Adrenal gland (tissue), 5 donors: ENCODE results near the gene ZNF277.

Experiments
- POLR2A ChIP-seq, 2 donors: fragments of 450-650 bp; IDR thresholded peaks; one replicate each; pipeline ENCODE4 v1.6.1; 2017; ENCODE audit warnings: antibody characterized with exemption in 2 of 2, mild to moderate bottlenecking in 2 of 2, moderate library complexity in 1 of 2
- TF ChIP-seq, protein P1 (sequence below), 6 experiments: fragments of 450-650 bp in 4 of 6; fragments of 200-600 bp in 2 of 6; sonication (generic) in 1 of 6; IDR thresholded peaks; 1 replicate in 5 of 6; 2 replicates in 1 of 6; pipeline versions ENCODE4 v1.5.1 to v1.8.0; 2016 to 2021; ENCODE audit warnings: antibody characterized with exemption in 6 of 6, mild to moderate bottlenecking in 2 of 6, moderate library complexity in 1 of 6
- donor health status: DM: no; HTN: no; CAD: no.

DNA sequence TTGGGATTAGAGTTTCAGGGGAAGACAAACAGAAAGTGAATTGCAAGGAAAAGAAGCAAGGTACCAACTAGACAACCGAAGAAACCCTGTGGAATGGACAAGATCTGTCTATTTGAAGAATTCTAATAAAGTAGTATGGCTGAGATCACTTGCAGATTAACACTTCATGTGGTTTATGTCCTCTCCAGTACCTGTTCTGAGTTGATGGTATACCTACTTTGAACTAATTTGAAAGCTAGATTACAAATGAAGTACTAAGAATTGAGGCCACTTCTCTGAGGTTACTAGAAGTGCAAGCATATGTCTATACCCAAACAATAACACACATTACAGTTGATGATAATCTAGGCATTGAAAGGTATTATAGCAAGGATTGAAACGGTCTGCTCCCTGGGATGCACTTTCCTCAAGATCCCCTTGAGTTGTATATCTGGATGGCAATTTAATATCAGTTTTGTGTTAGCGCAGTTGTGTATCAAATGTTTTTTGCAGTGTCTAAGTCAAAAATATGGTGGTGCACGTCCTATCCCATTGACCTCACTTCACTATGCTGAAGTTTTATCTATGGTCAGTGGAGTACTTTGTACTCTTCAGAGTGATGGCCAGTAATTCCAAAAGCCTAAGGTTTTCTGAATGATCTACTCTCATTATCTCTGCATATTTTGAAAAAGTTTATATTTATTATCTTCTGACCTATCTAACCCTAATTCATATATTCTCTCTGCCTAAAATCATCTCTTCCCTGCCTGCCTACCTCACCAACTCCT lies 25.9 kb downstream of the ZNF277 start:
- no peak for TF ChIP-seq POLR2A (IDR thresholded peaks at IDR 0.05)
- TF ChIP-seq, protein P1, sequence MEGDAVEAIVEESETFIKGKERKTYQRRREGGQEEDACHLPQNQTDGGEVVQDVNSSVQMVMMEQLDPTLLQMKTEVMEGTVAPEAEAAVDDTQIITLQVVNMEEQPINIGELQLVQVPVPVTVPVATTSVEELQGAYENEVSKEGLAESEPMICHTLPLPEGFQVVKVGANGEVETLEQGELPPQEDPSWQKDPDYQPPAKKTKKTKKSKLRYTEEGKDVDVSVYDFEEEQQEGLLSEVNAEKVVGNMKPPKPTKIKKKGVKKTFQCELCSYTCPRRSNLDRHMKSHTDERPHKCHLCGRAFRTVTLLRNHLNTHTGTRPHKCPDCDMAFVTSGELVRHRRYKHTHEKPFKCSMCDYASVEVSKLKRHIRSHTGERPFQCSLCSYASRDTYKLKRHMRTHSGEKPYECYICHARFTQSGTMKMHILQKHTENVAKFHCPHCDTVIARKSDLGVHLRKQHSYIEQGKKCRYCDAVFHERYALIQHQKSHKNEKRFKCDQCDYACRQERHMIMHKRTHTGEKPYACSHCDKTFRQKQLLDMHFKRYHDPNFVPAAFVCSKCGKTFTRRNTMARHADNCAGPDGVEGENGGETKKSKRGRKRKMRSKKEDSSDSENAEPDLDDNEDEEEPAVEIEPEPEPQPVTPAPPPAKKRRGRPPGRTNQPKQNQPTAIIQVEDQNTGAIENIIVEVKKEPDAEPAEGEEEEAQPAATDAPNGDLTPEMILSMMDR (IDR thresholded peaks at IDR 0.05): no peak
